B cell (primary cell): ENCODE data around the gene CCDC88C.

Experiments used
- CTCF ChIP-seq: fragments of 200-600 bp; IDR thresholded peaks from one replicate; pipeline ENCODE4 v1.8.0; 2022; ENCODE audit warnings: antibody characterized with exemption, mild to moderate bottlenecking
- EZH2 ChIP-seq: IDR thresholded peaks from 2 replicates; pipeline ENCODE4 v1.6.1; 2012; ENCODE audit warnings: borderline replicate concordance, low read depth, mild to moderate bottlenecking, moderate library complexity, low read length; ENCODE audit not compliant: insufficient read depth, poor library complexity, severe bottlenecking

DNA sequence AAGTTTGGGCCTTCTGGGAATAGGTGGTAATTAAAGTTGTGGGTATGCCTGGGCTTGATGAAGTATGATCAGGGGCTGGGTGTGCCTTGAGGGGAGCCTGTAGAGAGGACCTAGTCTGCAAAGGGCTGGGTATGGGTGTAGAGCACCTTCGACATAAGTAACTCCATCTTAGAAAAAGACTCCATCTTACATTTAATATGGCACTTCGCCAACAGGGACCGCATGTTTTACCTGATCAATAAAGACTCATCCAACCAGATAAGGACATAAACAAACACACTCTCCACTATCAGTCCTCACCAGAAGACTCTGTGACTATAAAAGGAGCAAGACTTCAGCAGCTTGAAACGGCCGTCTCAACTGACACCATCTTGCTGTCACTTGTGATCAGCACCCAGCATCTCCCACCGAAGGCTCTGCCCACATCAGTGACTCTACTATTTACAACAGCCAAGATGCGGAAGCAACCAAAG, 149.6 kb downstream of the CCDC88C start:
- TF ChIP-seq EZH2 (no peak), CTCF (no peak)
